Panc1 (cell line): ENCODE data around the gene CDH13.

Source experiments
- CTCF ChIP-seq: fragments of 450-650 bp; IDR thresholded peaks from 2 replicates; pipeline ENCODE4 v1.5.1; 2017; ENCODE audit warnings: mild to moderate bottlenecking
- SIN3A ChIP-seq: IDR thresholded peaks from 2 replicates; pipeline ENCODE4 v1.6.1; 2012; ENCODE audit warnings: low read depth, mild to moderate bottlenecking, low read length, moderate library complexity, borderline replicate concordance; ENCODE audit not compliant: insufficient read depth

DNA sequence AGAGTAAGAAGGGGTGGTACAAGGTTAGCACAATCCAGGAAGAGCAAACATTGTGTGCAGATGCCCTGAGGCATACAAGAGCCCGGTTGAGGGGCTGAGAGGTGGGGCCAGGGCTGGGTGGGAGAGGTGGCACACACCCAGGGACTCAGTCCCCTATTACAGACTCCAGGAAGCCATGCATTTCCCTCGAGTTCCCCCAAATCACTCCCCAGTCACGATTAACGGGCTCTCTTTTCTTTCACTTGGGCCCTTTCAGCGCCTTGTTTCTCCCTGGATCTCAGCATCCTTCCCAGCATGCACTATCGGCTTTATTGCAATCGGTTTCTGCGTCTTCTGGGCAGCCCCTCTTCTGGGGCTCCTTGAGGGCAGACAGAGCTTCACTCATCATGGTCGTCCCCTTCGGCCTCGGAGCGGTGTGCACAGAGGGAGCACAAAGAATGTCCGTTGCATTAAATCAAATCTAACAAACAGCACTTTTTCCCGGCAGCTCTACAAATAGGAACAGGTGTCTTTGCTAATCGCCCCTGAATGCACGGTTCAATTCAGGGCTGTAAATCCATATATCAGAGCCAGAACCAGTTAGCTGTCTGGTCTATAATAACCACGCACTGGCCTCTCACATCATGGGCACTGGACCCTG lies 996.4 kb downstream of the CDH13 start:
- TF ChIP-seq CTCF (no peak), SIN3A (no peak)
